ENCODE data around the gene CES2. TPM values are rescaled to one million over a fixed set of nuclear protein-coding genes. Genes with fewer than 3 reads are reported as not detected.

CES2 gene
- total and polyA plus RNA-seq, 2 of the 8 experiments (the other 6 are each of a cell fraction or from before 2014, with no cell fraction given) = 8.6 to 14.7 TPM

- TF ChIP-seq CHD7 (IDR thresholded peaks at IDR 0.05; ENCODE audit: insufficient replicate concordance, low read length) (no peak), HDAC2 (IDR thresholded peaks at IDR 0.05; ENCODE audit: borderline replicate concordance in 1 of 2, low read depth in 2 of 2, low read length in 2 of 2) (no peak), PHF8 (conservative IDR thresholded peaks at IDR 0.05; ENCODE audit: low read depth, low read length) (no peak), TAF1 (IDR thresholded peaks at IDR 0.05; ENCODE audit: low read depth, low read length) (no peak), KDM1A (IDR thresholded peaks at IDR 0.05; ENCODE audit: borderline replicate concordance, low read length) (no peak), SIRT6 (IDR thresholded peaks at IDR 0.05; ENCODE audit: low read length) (no peak), CTCF (IDR thresholded peaks at IDR 0.05; ENCODE audit: control extremely low read depth in 1 of 3, insufficient read depth in 1 of 3, low read depth in 1 of 3, low read length in 3 of 3) (no peak), KDM4A (IDR thresholded peaks at IDR 0.05; ENCODE audit: low read depth, low read length, severe bottlenecking) (no peak), RXRA (IDR thresholded peaks at IDR 0.05; ENCODE audit: insufficient read depth, low read depth, low read length) (no peak)
Measured at GRCh38 chr16:66917741-66918140, 17.6 kb upstream of the CES2 start (continued).

Measured in H1 (cell line).